HG02642 (cell line): Measurements from ENCODE around the gene APOBEC3H.

Source experiments
- ATAC-seq: cut with Tn5 transposase; IDR thresholded peaks from one replicate; pipeline ENCODE4 v1.9.1; 2021; ENCODE audit warnings: mild to moderate bottlenecking; ENCODE audit not compliant: unreplicated experiment, poor library complexity

Gene APOBEC3H

DNA sequence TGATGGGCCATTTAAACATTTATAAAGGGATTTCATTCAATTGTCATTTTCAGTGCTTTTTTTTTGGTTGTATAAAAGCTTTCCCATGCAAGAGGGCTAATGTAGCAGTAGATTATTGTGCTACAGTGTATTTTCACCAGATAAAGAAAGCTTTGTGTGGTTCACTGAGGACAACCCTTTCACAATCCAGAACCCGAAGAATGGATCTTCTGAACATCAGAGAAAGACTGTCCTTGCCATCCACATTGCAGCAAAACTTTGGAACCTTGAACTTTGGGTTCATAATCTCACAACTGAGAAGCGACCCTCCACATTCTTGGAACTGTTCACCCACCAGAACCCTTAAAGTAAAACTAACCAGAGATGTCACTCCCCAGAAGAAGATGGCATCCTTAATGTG is 9.3 kb downstream of the APOBEC3H start:
- no peak for ATAC-seq

DNA sequence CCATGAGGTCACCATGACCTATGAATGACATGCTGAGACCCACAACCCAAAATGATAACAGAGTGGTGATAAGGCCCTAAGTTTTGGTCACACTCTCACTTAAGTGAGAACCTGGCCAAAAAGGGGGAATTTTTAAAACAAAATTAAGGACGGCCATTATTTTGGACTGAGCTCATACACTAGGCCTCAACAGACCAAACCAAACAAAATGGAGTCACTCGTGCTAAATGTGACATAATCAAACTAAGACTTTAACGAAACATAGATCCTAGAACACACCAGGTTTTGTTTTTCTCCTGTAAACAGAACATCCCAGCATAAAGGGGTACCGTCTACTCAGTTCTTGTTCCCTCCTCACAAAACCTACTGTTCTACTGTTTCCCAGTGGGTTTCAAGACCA is 11.4 kb downstream of the APOBEC3H start:
- ATAC-seq, result no peak

DNA sequence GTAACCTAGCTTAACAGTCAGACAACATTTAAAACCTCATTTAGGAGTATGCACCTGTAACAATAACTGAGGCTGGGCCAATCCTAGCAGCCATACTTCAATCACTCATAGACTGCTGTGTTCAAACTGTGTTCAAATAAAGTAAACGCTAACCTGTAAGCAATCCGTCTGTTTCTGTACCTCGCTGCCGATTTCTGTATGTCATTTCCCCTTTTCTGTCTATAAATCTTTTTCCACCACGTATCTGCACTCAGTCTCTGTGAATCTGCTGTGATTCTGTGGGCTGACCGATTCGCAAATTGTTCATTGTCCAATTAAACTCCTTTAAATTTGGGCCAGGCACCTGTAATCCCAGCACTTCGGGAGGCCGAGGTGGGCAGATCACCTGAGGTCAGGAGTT is 12.3 kb downstream of the APOBEC3H start:
- no peak for ATAC-seq

DNA sequence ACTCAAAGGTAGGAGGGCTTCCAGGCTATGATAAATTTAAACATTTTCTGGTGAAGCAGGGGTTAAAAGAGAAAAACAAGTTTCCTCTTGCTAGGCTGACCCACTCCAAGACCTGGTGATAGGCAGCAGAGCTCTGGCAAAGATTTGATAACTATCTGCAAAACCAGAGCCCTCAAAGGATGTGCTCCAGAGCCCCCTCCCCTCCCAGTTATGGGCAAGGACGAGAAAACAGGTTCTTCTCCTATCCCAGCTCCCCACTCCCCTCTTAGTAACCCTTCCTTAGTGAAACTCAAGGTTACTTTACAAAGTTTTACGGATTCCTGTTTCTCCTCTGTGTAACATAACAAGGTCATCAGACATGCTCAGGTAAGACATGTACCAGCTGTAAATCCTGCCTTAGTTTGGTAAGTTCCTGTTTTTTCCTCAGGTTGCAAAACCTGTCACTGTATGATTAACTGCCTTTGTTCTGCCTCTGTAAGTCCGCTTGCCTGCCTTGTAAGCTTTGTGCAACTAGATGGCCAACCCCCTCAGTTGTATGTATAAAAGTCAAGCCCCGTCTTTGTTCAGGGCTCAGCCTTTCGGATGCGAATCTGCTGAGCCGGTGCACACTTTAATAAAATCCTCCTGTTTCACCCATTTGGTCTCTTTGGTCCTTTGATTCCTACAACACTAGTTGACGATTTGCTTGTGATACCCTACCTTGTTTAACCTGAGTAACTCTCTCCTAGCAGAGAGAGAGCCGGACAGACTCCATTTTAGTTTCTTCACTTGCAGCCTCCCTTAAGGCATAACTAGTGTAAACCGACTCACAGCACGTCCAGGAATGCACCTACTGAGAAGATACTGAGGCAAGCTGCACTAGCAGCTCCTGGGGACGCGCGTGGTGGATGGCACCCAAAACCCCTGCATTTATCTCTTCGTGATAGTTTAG is 13.9 kb downstream of the APOBEC3H start:
- no peak for ATAC-seq

DNA sequence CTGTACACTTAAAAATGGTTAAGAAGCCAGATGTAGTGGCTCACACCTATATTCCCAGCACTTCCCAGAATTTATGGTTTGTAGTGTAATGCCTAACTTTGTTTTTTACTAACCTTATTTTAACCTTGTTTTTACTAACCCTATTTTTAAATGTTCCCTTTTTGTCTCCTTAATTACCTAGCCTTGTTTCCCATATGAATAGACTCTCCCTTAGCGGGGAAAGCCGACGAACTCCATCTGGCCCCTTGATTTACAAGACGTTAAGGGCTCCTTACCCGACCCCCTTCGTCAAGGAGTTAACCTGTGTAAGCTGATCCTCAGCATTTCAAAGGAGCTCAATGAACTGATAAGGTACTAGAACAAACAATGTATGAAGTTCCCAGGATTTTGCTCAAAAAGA is 17.1 kb downstream of the APOBEC3H start:
- no peak for ATAC-seq

DNA sequence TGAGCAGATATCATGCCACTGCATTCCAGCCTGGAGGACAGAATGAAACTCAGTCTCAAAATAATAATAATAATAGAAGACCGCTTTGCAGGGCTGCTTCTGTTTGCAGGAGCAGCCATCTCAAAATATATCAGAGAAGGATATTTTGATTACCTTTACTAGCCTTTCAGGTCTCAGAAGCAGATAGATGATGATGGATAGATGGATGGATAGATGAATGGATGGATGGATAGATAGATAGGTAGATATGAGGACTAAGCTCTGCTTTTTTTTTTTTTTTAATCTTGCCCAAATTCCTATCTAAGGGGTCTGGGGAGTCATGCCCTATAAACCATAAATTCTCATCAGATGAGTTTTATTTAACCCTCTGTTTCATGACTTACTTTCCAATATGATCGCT is 18.5 kb downstream of the APOBEC3H start:
- ATAC-seq, result no peak

DNA sequence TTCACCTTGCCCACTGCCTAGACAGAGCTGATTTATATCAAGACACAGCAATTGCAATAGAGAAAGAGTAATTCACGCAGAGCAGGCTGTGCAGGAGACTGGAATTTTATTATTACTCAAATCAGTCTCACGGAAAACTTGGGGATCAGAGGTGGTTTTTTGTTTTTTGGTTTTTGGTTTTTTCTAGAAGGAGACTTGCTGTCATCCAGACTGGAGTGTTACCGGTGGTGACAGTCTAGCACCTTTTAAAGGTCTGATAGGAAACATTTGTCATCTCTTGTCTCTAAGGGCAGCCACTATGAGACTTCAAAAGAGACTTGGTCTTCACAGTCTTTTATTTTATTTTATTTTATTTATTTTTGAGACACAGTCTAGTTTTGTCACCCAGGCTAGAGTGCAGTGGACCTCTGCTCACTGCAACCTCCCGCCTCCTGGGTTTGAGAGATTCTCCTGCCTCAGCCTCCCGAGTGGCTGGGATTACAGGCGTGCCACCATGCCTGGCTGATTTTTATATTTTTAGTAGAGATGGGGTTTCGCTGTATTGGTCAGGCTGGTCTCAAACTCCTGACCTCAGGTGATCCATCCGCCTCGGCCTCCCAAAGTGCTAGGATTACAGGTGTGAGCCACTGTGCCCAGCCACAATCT is 19.1 kb downstream of the APOBEC3H start:
- no peak for ATAC-seq

DNA sequence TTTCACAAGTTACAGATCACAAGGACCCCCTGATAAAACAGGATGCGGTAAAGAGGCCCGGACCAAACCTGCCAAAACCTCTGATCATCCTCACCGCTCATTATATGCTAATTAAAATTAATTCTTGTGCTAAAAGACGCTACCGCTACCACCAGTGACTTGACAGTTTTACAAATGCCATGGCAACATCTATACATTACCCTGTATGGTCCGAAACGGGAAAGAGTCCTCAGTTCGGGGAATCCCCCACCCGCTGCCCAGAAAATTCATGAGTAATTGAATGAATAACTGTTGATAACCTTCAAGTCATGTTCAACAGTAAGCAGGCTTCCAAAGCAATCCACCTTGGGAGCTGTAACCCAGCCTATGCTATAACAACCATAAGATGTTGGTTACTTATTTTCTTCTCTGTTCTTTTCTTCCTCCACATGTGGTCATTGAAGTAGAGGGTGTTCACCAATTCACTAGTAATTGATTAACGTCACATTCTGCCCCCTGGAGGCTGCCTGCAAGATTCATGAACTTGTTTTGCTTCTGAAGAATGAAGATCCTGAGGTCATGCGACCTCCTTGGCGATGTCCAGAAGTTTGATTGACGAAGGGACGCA is 20.6 kb downstream of the APOBEC3H start:
- peak; percentile 40 for ATAC-seq

DNA sequence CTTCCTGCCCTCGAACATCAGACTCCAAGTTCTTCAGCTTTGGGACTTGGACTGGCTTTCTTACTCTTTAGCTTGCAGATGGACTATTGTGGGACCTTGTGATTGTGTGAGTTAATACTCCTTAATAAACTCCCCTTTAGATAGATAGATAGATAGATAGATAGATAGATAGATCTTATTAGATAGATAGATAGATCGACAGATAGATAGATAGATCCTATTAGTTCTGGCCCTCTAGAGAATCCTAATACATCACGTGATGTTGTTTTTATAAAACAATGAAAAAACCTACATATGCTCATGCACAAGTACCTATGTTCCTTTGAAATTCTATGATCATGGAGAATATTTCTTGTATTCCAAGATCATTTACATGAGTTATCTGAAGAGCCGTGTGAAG is 23.9 kb downstream of the APOBEC3H start:
- no peak for ATAC-seq

DNA sequence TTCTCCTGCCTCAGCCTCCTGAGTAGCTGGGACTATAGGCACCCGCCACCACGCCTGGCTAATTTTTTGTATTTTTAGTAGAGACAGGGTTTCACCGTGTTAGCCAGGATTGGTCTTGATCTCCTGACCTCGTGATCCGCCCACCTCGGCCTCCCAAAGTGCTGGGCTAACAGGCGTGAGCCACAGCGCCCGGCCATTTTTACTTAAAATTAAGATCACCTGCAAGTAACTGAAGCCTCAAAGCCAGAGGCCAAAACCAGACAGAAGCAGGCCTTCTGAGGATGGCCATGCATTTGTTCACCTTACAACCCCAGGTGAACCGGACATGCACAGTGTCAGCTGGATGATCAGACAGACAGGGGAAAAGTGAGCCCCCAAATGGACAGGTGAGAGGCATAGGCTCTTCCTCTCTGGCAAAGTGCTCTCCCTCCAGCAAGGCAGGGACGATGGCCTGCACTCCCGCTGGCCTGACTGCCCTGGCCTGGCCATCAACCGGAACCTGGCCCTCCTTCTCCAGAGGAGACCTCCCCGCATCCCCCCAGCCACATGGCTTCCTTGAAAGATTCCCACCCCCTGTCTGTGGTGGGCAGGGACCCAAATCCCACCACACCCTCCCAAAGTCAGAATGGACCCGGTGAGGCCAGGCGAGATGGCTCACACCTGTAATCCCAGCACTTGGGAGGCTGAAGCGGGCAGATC is 25.9 kb downstream of the APOBEC3H start:
- no peak for ATAC-seq

DNA sequence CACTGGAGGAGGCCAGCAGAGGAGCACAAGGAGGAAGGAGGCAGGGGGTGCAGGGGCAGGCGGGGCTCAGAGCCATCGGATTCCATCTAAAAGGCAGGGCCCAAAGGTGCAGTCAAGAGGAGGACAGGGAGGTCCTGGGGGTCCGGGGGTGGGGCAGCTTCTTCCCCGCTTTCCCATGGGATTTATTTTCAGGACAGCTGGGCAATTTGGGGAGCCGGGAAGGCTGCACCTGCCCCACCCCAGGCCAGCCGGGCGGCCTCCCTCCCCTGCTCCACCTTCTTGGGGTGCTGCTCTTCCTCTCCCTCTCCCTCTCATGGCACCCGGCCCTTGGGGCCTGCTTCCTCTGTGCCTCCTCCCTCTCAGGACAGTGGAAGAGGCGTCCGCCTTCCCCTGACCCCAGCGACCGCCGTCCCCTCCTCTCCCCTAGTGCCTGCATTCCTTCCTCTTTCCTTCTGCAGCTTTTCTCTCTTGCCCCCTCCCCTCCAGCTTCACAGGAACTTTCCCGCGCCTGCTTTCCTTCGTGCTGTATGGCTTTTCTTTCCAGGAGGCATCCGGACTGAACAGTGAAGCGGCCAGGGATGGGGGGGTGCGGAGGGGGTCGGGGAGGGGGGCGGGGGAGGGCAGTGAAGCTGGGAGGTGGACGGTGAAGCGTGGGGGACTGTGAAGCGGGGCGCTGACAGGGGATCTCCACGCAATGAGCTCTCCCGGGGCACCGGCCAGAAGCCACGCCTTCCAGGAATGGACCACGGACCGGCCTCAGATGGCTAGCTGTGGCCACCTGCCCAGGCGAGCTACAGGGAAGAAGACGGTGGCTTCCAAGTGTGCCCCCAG is 26.9 kb downstream of the APOBEC3H start:
- ATAC-seq, result no peak

DNA sequence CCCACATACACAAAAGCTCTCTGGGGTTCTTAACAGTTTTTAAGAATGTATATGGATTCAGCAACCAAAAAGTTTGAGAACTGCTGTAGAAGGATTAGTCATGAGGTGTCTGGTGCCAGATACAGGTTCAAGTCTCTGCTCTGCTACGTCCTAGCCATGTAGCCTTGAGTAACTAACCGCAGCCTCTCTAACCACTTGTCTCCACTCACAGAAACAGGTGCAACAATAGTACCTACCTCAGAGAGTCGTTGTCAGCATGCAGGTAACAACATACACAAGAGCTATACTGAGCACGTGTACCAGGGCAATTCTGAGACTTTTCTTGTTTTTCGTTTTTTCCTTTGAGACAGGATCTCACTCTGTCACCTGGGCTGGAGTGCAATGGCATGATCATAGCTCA is 28.6 kb downstream of the APOBEC3H start:
- ATAC-seq, result no peak

DNA sequence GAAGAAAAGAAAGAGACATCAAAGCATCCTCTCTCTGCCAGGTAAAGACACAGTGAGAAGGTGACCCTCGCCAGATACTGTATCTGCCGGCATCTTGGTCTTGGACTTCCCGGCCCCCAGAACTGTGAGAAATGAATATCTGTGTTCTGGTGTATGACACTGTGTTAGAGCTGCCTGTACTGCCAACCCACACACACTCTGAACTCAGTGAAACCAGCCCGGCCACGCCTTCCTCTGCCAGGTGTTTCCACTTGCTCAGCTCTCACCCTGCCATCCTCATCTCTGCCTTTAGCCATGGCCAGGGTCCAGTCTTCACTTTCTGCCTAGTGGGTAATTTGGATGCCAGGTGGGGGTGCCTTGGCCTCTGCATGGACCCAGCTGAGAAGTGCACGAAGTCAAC is 31.5 kb downstream of the APOBEC3H start:
- ATAC-seq, result no peak

DNA sequence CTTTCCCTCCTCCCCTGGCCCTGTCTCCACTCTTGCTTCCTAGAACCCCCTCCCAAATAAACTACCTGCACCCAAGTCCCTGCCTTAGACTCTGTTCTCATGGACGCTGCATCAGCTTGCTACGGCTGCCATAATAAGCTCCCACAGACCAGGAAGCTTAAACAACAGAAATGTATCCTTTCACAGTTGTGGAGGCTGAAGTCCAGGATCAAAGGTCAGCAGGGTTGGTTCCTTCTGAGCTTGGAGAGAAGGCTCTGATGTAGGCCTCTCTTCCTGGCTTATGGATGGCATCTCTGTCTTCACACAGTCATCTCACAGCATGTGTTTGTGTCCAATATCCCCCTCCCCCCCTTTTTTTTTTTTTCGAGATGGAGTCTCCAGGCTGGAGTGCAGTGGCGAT is 32.0 kb downstream of the APOBEC3H start:
- ATAC-seq, result no peak

DNA sequence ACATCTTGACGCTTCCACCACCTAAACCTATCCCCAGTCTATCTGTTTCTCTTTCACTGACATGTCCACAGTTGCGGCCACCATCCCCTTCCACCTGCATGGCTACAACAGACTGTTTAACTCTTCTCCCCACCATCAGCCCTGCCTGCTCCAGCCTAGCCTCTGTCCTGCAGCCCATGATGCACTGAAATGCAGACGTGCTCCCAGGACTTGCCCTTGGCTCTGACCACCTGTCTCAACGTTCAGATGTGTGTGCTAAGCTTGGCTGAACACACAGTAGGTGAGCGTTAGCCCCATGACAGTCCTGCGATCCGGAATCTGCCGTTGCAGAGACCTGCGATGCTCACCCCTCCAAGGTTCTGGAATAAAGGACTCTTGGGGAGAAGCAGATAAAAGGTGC is 32.7 kb downstream of the APOBEC3H start:
- no peak for ATAC-seq

DNA sequence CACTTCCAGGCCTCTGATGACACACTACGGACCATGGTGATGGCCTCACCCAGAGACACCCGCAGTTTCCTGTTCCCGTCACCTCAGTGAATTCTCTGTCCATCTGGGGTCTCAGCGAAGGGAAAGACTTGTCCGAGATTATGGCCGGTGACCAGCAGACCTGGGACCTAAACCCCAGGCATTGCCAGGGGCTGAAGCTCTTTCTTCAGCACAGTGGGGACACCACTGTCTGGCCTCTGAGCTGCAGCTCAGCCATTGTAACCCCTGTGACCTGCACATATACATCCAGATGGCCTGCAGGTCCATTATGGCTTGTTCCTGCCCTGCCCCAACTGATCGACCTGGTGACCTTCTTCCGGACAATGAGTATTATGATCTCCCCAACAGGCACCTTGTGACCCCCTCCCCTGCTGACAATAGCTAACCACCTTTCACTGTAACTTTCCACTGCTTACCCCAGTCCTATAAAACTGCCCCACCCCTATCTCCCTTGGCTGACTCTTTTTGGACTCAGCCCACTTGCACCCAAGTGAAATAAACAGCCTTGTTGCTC is 33.2 kb downstream of the APOBEC3H start:
- ATAC-seq, result no peak

DNA sequence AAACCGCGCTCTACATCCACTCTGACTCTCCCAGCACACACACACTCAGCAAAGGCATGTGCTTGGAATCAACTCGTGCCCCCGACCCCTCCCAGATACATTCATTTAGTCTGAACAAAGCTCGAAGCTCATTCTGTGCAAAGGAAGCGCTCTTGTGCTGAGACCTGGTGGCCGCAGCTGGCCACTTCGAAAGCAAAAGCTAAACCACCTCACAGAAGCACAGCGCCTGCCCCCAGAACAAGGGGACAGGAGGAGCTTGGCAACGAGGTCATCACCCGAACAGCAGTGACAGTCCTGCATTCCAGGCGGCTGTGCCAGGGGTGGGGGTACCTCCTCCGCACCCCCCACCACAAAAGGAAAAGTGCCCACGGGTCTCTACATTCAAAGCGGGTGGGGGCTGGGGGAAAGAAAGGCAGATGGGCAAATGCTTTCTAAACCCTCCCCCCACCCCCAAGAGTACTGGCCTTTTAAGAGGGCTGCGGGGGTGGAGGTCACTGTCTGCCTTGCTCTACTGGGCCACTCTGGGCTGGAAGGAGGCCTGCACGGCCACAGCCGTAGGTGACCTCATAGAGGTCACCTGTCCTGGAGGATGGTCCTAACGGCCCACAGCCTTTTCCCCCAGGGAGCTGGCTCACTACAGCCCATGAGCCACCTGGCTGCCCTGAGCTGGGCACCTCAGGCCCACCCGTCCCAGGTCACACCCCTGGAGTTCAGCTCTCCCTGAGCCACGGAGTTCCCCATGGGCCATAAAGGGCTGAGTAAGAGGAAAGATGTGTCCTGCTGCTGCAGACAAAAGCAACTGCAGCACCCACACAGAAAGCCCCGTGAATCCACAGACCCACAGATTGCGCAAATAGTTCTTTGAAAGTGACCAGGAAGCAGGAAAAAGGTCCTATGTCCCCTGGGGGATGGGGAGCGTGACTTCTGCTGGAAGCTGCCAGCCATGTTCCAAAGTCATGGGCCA is 34.1 kb downstream of the APOBEC3H start:
- ATAC-seq, result no peak

DNA sequence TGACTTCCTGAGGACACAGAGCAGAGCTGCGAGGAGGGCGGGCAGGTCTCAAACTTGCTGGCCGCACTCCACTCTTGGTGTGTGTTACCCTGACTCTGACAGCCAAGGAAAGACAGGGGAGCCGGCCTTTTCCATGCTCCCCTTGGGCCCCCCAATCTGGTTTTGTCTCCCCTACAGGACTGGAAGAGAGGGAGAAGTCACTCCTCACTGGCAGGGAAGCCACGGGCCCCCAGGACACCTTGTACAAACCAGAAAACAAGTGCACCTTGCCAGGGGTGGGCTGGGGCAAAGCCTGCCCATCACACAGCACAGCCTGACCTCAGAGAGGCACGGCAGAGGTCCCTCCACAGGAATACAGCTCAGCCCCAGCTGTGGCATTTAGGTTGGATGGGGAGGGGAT is 35.2 kb downstream of the APOBEC3H start:
- ATAC-seq, result no peak
